Measurements from ENCODE around the gene CFAP53. TPM values are rescaled to one million over a fixed set of nuclear protein-coding genes. Genes with fewer than 3 reads are reported as not detected.

The CFAP53 gene
- total and polyA plus RNA-seq, 2 of the 13 experiments (the other 11 are each of a cell fraction or from before 2014, with no cell fraction given), result 0.05 to 0.07 TPM

DNA sequence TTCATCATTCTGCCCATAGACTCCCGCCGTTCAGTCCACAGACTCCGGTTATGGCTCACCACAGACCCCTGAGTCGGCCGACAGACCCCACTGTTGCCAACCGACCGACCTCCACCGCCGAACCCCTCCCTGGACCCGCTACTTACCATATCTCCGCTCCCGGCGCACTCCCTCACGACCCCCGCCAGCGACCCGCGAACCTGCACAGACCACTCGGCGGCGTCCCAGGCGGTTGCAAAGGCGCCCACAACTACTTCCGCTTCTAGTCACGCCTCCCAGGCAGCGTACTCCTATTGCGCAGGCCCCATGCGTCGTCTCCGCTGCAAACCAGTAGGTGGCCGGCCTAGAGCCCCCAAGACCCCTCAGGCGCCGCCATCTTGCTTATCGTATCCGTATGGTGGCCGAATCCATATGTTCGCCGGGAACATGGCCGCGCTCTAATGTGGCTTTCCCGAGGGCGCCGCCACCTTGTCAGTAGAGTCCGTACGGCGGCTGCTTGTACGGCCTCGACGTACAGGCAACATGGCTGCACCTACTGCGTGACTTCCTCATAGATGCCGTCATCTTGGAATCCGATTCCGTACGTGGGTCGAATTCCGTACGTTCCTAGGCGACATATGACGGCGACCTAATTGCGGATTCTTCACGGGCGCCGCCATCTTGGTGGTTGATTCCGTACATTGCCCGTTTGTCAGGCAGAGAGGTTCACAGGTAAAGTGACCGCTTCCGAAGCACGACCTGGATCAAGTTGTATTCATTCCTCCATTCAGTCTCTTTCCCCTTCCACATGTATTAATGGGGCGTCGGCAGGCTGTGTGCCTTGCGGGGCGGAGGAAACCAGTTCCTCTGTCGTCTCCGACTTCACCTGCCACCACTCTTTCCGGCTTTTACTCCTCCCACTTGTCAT is 21.4 kb upstream of the CFAP53 start, which contains the start of gene CXXC1 (continued):
- TF ChIP-seq, protein P1, sequence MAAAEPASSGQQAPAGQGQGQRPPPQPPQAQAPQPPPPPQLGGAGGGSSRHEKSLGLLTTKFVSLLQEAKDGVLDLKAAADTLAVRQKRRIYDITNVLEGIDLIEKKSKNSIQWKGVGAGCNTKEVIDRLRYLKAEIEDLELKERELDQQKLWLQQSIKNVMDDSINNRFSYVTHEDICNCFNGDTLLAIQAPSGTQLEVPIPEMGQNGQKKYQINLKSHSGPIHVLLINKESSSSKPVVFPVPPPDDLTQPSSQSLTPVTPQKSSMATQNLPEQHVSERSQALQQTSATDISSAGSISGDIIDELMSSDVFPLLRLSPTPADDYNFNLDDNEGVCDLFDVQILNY (CRISPR knock-in tag; conservative IDR thresholded peaks at IDR 0.05), result no peak
- TF ChIP-seq ZBTB20 (CRISPR knock-in tag; IDR thresholded peaks at IDR 0.05; ENCODE audit: borderline replicate concordance, low read depth), result peak; percentile 88
- TF ChIP-seq RNF2 (conservative IDR thresholded peaks at IDR 0.05; ENCODE audit: low read depth), result 0 out of 2 replicates have a peak, but pooled peaks have one; percentile 33
- TF ChIP-seq ZNF777 (CRISPR knock-in tag; IDR thresholded peaks at IDR 0.05), result peak; percentile 52; the same call in 1 of the 2 replicates
- TF ChIP-seq NR2F2 (IDR thresholded peaks at IDR 0.05; ENCODE audit: borderline replicate concordance, low read depth), result peak; percentile 18; the same call in 1 of the 2 replicates
- TF ChIP-seq ZNF615 (CRISPR knock-in tag; IDR thresholded peaks at IDR 0.05; ENCODE audit: borderline replicate concordance), result no peak
- TF ChIP-seq, protein P2, sequence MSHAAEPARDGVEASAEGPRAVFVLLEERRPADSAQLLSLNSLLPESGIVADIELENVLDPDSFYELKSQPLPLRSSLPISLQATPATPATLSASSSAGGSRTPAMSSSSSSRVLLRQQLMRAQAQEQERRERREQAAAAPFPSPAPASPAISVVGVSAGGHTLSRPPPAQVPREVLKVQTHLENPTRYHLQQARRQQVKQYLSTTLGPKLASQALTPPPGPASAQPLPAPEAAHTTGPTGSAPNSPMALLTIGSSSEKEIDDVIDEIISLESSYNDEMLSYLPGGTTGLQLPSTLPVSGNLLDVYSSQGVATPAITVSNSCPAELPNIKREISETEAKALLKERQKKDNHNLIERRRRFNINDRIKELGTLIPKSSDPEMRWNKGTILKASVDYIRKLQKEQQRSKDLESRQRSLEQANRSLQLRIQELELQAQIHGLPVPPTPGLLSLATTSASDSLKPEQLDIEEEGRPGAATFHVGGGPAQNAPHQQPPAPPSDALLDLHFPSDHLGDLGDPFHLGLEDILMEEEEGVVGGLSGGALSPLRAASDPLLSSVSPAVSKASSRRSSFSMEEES (CRISPR knock-in tag; IDR thresholded peaks at IDR 0.05), result peak; percentile 57
- TF ChIP-seq, protein P3, sequence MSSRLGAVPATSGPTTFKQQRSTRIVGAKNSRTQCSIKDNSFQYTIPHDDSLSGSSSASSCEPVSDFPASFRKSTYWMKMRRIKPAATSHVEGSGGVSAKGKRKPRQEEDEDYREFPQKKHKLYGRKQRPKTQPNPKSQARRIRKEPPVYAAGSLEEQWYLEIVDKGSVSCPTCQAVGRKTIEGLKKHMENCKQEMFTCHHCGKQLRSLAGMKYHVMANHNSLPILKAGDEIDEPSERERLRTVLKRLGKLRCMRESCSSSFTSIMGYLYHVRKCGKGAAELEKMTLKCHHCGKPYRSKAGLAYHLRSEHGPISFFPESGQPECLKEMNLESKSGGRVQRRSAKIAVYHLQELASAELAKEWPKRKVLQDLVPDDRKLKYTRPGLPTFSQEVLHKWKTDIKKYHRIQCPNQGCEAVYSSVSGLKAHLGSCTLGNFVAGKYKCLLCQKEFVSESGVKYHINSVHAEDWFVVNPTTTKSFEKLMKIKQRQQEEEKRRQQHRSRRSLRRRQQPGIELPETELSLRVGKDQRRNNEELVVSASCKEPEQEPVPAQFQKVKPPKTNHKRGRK (CRISPR knock-in tag; IDR thresholded peaks at IDR 0.05), result no peak
- TF ChIP-seq HOXA5 (CRISPR knock-in tag; IDR thresholded peaks at IDR 0.05), result peak; percentile 70; the same call in 1 of the 2 replicates
- TF ChIP-seq STAT5B (CRISPR knock-in tag; IDR thresholded peaks at IDR 0.05), result no peak
- TF ChIP-seq POLR2A (IDR thresholded peaks at IDR 0.05; ENCODE audit: insufficient read depth in 1 of 2, low read depth in 2 of 2, low read length in 2 of 2), result peak in 1 of 2 experiments; percentile 41; a peak in 2 of 4 replicates
- peak; percentile 65; the same call in 1 of the 2 replicates for TF ChIP-seq ZNF124 (CRISPR knock-in tag; IDR thresholded peaks at IDR 0.05)
- no peak for TF ChIP-seq ZNF30 (CRISPR knock-in tag; IDR thresholded peaks at IDR 0.05)
- no peak for TF ChIP-seq ZNF414 (CRISPR knock-in tag; IDR thresholded peaks at IDR 0.05)
- no peak for TF ChIP-seq ZNF446 (CRISPR knock-in tag; IDR thresholded peaks at IDR 0.05)
- TF ChIP-seq, protein P4, sequence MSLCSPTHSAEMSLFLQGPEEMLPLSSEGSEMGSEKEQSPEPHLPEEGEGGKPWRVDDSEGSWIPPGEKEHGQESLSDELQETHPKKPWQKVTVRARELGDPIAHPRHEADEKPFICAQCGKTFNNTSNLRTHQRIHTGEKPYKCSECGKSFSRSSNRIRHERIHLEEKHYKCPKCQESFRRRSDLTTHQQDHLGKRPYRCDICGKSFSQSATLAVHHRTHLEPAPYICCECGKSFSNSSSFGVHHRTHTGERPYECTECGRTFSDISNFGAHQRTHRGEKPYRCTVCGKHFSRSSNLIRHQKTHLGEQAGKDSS (CRISPR knock-in tag; IDR thresholded peaks at IDR 0.05; ENCODE audit: borderline replicate concordance, low read depth), result no peak; the same call in 1 of the 2 replicates
- peak; percentile 76; the same call in 1 of the 2 replicates for TF ChIP-seq ZNF136 (CRISPR knock-in tag; IDR thresholded peaks at IDR 0.05; ENCODE audit: low read depth)
- TF ChIP-seq JUND (CRISPR knock-in tag; IDR thresholded peaks at IDR 0.05), result no peak
- TF ChIP-seq U2AF2 (IDR thresholded peaks at IDR 0.05; ENCODE audit: low read depth, low read length), result peak; percentile 97
- TF ChIP-seq ESRRA (CRISPR knock-in tag; IDR thresholded peaks at IDR 0.05; ENCODE audit: low read depth), result peak; percentile 59; the same call in 1 of the 2 replicates
- TF ChIP-seq JUN (CRISPR knock-in tag; IDR thresholded peaks at IDR 0.05), result 0 out of 2 replicates have a peak, but pooled peaks have one; percentile 42
- no peak for TF ChIP-seq KLF15 (CRISPR knock-in tag; IDR thresholded peaks at IDR 0.05; ENCODE audit: borderline replicate concordance)
- no peak for TF ChIP-seq HNRNPL (IDR thresholded peaks at IDR 0.05; ENCODE audit: low read depth, low read length)
- TF ChIP-seq RELA (CRISPR knock-in tag; IDR thresholded peaks at IDR 0.05), result 0 out of 2 replicates have a peak, but pooled peaks have one; percentile 22
